Sigmoid colon (tissue), 4 donors: Measurements from ENCODE around the gene GLIS1.

Source experiments
- EP300 ChIP-seq, 4 donors: sonication (generic); formaldehyde crosslinking; IDR thresholded peaks; one replicate each; pipeline ENCODE4 v1.6.1; 2017; ENCODE audit warnings: antibody characterized with exemption in 4 of 4
- POLR2A ChIP-seq, 2 donors: fragments of 450-650 bp; IDR thresholded peaks; one replicate each; pipeline ENCODE4 v1.6.1; 2016; ENCODE audit warnings: antibody characterized with exemption in 2 of 2, mild to moderate bottlenecking in 2 of 2, moderate library complexity in 2 of 2
- POLR2AphosphoS5 ChIP-seq, 4 donors: sonication (generic); formaldehyde crosslinking; IDR thresholded peaks; one replicate each; pipeline ENCODE4 v1.6.1; 2017; ENCODE audit warnings: antibody characterized with exemption in 4 of 4
- TF ChIP-seq, protein P1 (sequence below), 4 experiments: fragments of 450-650 bp in 3 of 4; fragments of 200-600 bp in 1 of 4; IDR thresholded peaks; one replicate each; pipeline ENCODE4 v1.5.1; 2016 to 2019; ENCODE audit warnings: antibody characterized with exemption in 4 of 4, mild to moderate bottlenecking in 3 of 4, moderate library complexity in 2 of 4

- no peak for TF ChIP-seq POLR2A (IDR thresholded peaks at IDR 0.05)
- TF ChIP-seq, protein P1, sequence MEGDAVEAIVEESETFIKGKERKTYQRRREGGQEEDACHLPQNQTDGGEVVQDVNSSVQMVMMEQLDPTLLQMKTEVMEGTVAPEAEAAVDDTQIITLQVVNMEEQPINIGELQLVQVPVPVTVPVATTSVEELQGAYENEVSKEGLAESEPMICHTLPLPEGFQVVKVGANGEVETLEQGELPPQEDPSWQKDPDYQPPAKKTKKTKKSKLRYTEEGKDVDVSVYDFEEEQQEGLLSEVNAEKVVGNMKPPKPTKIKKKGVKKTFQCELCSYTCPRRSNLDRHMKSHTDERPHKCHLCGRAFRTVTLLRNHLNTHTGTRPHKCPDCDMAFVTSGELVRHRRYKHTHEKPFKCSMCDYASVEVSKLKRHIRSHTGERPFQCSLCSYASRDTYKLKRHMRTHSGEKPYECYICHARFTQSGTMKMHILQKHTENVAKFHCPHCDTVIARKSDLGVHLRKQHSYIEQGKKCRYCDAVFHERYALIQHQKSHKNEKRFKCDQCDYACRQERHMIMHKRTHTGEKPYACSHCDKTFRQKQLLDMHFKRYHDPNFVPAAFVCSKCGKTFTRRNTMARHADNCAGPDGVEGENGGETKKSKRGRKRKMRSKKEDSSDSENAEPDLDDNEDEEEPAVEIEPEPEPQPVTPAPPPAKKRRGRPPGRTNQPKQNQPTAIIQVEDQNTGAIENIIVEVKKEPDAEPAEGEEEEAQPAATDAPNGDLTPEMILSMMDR (IDR thresholded peaks at IDR 0.05): no peak
- no peak for TF ChIP-seq POLR2AphosphoS5 (IDR thresholded peaks at IDR 0.05)
- TF ChIP-seq EP300 (IDR thresholded peaks at IDR 0.05): no peak
Observed at GRCh38 chr1:53563611-53564010, 175.4 kb downstream of the GLIS1 start.
